PC-9 (cell line): ENCODE results near the gene STAT5B.

Source experiments
- CTCF ChIP-seq: fragments of 200-600 bp; sonication (generic); conservative IDR thresholded peaks from 2 replicates; pipeline ENCODE4 v1.6.1; 2017; ENCODE audit warnings: mixed run types, antibody characterized with exemption, mild to moderate bottlenecking, moderate library complexity
- EZH2 ChIP-seq: fragments of 200-600 bp; sonication (generic); IDR thresholded peaks from 2 replicates; pipeline ENCODE4 v1.8.0; 2017; ENCODE audit warnings: antibody characterized with exemption, low read depth

DNA sequence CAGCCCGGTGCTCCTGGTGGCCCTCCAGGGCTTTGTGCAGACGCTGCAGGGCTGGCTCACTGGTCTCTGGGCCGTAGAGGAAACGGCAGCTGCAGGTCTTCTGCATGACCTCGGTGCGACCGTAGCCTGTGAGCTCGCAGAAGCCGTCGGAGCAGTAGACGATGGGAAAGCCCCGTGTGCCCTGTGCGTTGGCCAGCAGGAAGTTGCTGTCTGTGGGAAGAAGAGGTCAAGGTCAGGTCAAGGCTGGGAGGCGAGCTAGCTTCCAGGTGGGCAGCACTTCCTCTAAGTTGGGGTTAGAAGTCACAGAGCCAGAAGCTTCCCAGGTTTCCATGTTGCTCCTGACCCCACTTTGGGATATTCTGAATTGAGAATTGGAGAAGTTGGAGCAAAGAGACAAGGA lies 97.4 kb downstream of the STAT5B start:
- TF ChIP-seq CTCF = no peak
- TF ChIP-seq EZH2 = no peak
